OCI-LY1 (cell line): Measurements from ENCODE around the gene PDCL2.

Source experiments
- EZH2 ChIP-seq: fragments of 200-600 bp; sonication (generic), shearing (Covaris generic); IDR thresholded peaks from 2 replicates; pipeline ENCODE4 v1.8.0; 2017; ENCODE audit warnings: borderline replicate concordance, mixed run types, mild to moderate bottlenecking, antibody characterized with exemption, low read length, moderate library complexity, mixed read lengths
- TF ChIP-seq, protein P1 (sequence below): fragments of 200-600 bp; sonication (generic), shearing (Covaris generic); IDR thresholded peaks from 2 replicates; pipeline ENCODE4 v1.5.1; 2017; ENCODE audit warnings: mild to moderate bottlenecking, antibody characterized with exemption, low read length, moderate library complexity, mixed read lengths

DNA sequence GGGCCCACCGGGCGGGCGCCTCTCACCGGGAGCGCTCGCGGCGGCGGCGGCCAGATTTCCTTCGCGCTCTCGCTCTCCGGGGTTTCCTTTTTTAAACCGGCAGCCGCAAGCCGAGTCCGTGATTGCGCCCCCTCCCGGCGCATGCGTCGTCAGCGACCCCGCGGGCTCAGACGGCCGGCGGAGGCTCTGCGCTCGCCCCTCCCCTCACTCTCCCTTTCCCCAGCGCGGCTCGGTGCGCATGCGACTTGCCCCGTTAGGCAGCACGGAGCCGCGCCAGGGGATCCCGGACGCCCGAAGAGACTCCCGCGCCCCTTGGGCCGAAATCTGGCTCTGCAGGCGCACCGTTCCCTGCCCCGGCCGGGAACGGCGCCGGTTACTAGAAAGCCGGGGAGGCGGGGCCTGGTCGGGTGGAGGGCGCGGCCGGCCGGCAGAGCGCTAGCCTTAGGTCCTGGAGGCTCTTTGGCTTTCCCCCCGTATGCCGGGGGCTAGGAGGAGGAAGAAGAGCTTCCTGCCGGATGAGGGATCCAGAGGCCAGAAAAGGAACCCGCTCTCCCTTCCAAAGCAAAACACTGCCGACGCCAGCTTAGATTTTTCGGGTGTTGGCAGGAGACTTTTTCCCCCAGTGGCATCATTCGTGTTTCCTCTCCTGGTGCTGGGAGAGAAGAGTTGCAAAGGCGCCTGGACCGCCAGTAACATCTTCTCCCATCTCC lies 45.1 kb downstream of the PDCL2 start, which contains the start of gene CLOCK:
- TF ChIP-seq, protein P1, sequence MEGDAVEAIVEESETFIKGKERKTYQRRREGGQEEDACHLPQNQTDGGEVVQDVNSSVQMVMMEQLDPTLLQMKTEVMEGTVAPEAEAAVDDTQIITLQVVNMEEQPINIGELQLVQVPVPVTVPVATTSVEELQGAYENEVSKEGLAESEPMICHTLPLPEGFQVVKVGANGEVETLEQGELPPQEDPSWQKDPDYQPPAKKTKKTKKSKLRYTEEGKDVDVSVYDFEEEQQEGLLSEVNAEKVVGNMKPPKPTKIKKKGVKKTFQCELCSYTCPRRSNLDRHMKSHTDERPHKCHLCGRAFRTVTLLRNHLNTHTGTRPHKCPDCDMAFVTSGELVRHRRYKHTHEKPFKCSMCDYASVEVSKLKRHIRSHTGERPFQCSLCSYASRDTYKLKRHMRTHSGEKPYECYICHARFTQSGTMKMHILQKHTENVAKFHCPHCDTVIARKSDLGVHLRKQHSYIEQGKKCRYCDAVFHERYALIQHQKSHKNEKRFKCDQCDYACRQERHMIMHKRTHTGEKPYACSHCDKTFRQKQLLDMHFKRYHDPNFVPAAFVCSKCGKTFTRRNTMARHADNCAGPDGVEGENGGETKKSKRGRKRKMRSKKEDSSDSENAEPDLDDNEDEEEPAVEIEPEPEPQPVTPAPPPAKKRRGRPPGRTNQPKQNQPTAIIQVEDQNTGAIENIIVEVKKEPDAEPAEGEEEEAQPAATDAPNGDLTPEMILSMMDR, result peak; percentile 52
- TF ChIP-seq EZH2, result no peak
